Gastroesophageal sphincter (tissue), 4 donors: Measurements from ENCODE around the gene MXI1. TPM values are rescaled to one million over a fixed set of nuclear protein-coding genes. Genes with fewer than 3 reads are reported as not detected.

ENCODE experiments used
- ATAC-seq: fragments of 150-250 bp; one replicate; pipeline ENCODE4 v1.9.1; 2016; ENCODE audit warnings: mild to moderate bottlenecking, moderate library complexity
- H3K27ac ChIP-seq, 4 donors: fragments of 200-600 bp; sonication (generic) in 3 of 4; 1 replicate in 3 of 4; 2 replicates in 1 of 4; pipeline ENCODE4 v1.5.1; 2016 to 2019
- H3K27me3 ChIP-seq: fragments of 200-600 bp; sonication (generic); one replicate; pipeline ENCODE4 v1.5.1; 2019
- H3K36me3 ChIP-seq, 2 donors: fragments of 200-600 bp; sonication (generic); one replicate each; pipeline ENCODE4 v1.5.1; 2019; ENCODE audit warnings: control low read depth in 1 of 2
- H3K4me1 ChIP-seq, 3 donors: fragments of 200-600 bp; sonication (generic); 1 replicate in 2 of 3; 2 replicates in 1 of 3; pipeline ENCODE4 v1.5.1; 2016 to 2019; ENCODE audit warnings: control low read depth in 2 of 3
- H3K4me3 ChIP-seq, 2 donors: fragments of 200-600 bp; sonication (generic); one replicate each; pipeline ENCODE4 v1.5.1; 2019; ENCODE audit warnings: mild to moderate bottlenecking in 1 of 2, moderate library complexity in 1 of 2
- H3K9me3 ChIP-seq, 3 donors: fragments of 200-600 bp; sonication (generic); one replicate each; pipeline ENCODE4 v1.5.1; 2017 to 2019; ENCODE audit warnings: control low read depth in 2 of 3
- CTCF ChIP-seq, 4 experiments: fragments of 200-600 bp in 2 of 4; fragments of 450-650 bp in 2 of 4; sonication (generic) in 1 of 4; IDR thresholded peaks; one replicate each; pipeline ENCODE4 v1.5.1; 2017 to 2019; ENCODE audit warnings: antibody characterized with exemption in 4 of 4, mild to moderate bottlenecking in 2 of 4, moderate library complexity in 2 of 4
- EP300 ChIP-seq: sonication (generic); formaldehyde crosslinking; IDR thresholded peaks from one replicate; pipeline ENCODE4 v1.6.1; 2017; ENCODE audit warnings: antibody characterized with exemption, mild to moderate bottlenecking
- POLR2A ChIP-seq, 2 donors: fragments of 450-650 bp; IDR thresholded peaks; one replicate each; pipeline ENCODE4 v1.6.1; 2017; ENCODE audit warnings: antibody characterized with exemption in 2 of 2, mild to moderate bottlenecking in 2 of 2, moderate library complexity in 1 of 2
- POLR2AphosphoS5 ChIP-seq: sonication (generic); formaldehyde crosslinking; IDR thresholded peaks from one replicate; pipeline ENCODE4 v1.6.1; 2017; ENCODE audit warnings: antibody characterized with exemption
- WGBS, 2 donors: methylation state at CpG; one replicate each; pipeline ENCODE4 v1.1.5; 2018; ENCODE audit warnings: low coverage in 1 of 2; 5-methylcytosine and 5-hydroxymethylcytosine counted together
- total RNA-seq, 4 donors: library from RNA; depleted of rRNA; stranded (reverse); fragments of >200 nt; gene quantifications; one replicate each; pipeline ENCODE4 v1.1.0, GENCODE V29; 2016

MXI1 gene
- total RNA-seq, 4 donors from 2014 or later: 103 to 279 (median 218) TPM

DNA sequence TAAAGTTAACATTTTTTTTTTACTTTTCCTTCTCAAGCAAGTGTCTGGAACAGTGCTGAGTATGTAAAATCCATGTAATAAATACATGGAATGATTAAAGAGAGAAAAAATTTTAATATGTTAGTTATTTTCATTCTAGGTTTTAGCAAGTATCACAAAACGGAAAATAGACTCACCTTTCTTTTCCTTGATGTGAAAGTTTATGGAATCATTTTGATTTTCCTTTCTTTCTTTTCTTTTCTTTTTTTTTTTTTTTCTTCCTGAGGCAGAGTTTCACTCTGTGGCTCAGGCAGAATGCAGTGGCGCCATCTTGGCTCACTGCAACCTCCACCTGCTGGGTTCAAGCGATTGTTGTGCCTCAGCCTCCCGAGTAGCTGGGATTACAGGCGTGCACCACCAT is 69.2 kb downstream of the MXI1 start:
- ATAC-seq: no peak
- no peak overlapping the region for H3K4me3 ChIP-seq
- WGBS, 2 donors: 94% methylated on average over 4 of the region's 5 CpGs
- no peaks in the 10 kb centered on the region for H3K27me3 ChIP-seq
- H3K36me3 ChIP-seq: peaks cover 0 to 17% of the 10 kb centered on the region in 2 donors
- H3K27ac ChIP-seq: peak overlapping the region in 2 of 4 donors; percentile 86
- H3K9me3 ChIP-seq: no peaks in the 10 kb centered on the region
- peaks cover 21 to 85% (median 27%) of the 10 kb centered on the region in 3 donors for H3K4me1 ChIP-seq
- TF ChIP-seq POLR2AphosphoS5 (no peak), POLR2A (IDR thresholded peaks at IDR 0.05) (no peak), EP300 (no peak), CTCF (IDR thresholded peaks at IDR 0.05) (no peak)

GRCh38 chr10:110277591-110277990 is 70.2 kb downstream of the MXI1 start:
- ATAC-seq: no peak
- TF ChIP-seq EP300: no peak
- Histone ChIP-seq H3K27me3 (no peaks in the 10 kb centered on the region), H3K27ac (peak overlapping the region; percentile 21 to 86 (median 62)), H3K4me3 (no peak overlapping the region), H3K9me3 (no peaks in the 10 kb centered on the region), H3K4me1 (peaks cover 21 to 85% (median 25%) of the 10 kb centered on the region in 3 donors), H3K36me3 (peaks cover 0 to 17% of the 10 kb centered on the region in 2 donors)
- 95 to 100% methylated on average over 1 to 2 of the region's 2 CpGs for WGBS, 2 donors

DNA sequence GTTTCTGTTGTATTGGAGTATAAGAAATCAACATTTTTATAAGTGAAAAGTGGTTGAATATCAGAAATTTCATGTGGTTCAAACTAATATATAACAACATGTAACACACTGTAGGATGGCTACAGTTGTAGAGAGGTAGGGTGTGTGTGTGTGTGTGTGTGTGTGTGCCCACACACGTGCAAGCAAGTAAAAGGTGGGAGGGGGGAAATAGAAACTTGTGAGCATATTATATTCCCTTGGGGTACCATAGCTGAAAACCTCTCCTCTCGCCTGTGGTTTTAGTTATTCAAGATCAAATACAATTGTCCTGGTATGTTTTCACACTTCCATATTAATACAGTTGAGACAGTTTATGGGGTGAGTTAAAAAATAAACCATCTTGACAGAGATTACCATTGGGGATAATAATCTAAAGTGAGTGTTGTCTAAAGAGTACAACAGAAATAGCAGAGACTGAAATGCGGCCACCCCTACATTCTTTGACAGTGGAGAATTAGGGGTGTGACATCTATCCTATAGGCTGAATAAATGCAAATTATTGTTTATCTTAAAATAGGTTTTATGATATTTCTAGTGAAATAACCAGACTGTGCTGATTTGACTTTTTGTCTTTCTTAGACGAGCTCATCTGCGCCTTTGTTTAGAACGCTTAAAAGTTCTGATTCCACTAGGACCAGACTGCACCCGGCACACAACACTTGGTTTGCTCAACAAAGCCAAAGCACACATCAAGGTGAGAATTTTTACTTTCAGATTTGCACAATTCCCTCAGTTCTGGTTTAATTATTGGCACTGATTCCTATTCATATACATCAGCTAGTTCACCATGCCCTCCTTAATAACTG is 71.4 kb downstream of the MXI1 start:
- ATAC-seq: no peak
- Histone ChIP-seq H3K27me3 (no peaks in the 10 kb centered on the region), H3K27ac (peak overlapping the region; percentile 21 to 86 (median 66)), H3K36me3 (peaks cover 0 to 17% of the 10 kb centered on the region in 2 donors), H3K4me3 (no peak overlapping the region), H3K4me1 (peaks cover 17 to 78% (median 25%) of the 10 kb centered on the region in 3 donors), H3K9me3 (no peaks in the 10 kb centered on the region)
- TF ChIP-seq POLR2A (IDR thresholded peaks at IDR 0.05): no peak
- TF ChIP-seq EP300: no peak
- no peak for TF ChIP-seq POLR2AphosphoS5
- TF ChIP-seq CTCF (IDR thresholded peaks at IDR 0.05): no peak
- 46 to 76% methylated on average over 6 to 7 of the region's 7 CpGs for WGBS, 2 donors

DNA sequence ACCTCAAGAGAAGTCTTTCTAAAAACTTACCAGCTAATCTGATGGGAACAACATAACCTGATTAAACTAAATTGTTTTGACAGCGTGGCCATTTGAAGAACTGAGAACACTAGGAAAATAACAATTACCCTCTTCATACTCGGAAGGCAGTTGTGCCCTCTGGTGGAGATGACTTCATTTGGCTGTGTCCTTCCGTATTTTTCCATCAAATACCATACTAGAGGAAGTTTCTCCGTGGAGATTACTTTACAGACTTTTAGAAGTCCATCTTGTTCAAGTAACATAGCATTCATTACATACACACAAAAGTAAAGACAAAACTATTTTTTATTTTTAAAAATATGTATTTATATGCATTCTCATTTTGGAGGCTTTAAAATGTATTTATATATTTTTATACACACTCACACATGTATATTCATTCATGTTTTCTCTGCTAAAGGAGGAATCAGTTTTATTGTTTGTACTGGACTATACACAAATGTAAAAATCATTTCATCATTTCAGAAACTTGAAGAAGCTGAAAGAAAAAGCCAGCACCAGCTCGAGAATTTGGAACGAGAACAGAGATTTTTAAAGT is 72.1 kb downstream of the MXI1 start:
- 16 to 24% methylated on average over 6 of the region's 6 CpGs for WGBS, 2 donors
- no peak for TF ChIP-seq EP300
- TF ChIP-seq CTCF (IDR thresholded peaks at IDR 0.05): peak; percentile 37 to 95 (median 86)
- peak; percentile 68 for TF ChIP-seq POLR2AphosphoS5
- Histone ChIP-seq H3K27me3 (no peaks in the 10 kb centered on the region), H3K4me3 (no peak overlapping the region), H3K4me1 (peaks cover 10 to 71% (median 25%) of the 10 kb centered on the region in 3 donors), H3K36me3 (peaks cover 2 to 21% of the 10 kb centered on the region in 2 donors), H3K27ac (peak overlapping the region; percentile 35 to 86 (median 66)), H3K9me3 (no peaks in the 10 kb centered on the region)
- peak; percentile 59 for ATAC-seq

- no peak overlapping the region for H3K27ac ChIP-seq
- H3K27me3 ChIP-seq: no peaks in the 10 kb centered on the region
- ATAC-seq: no peak
- whole genome bisulfite sequencing, 2 donors: 93 to 97% methylated on average over 3 of the region's 3 CpGs
- H3K9me3 ChIP-seq: no peaks in the 10 kb centered on the region
- no peak overlapping the region for H3K4me3 ChIP-seq
- peaks cover 2 to 68% of the 10 kb centered on the region in 2 donors for H3K36me3 ChIP-seq
- peaks cover 0 to 25% (median under 1%) of the 10 kb centered on the region in 3 donors for H3K4me1 ChIP-seq
- TF ChIP-seq CTCF (IDR thresholded peaks at IDR 0.05) (no peak), POLR2AphosphoS5 (no peak), POLR2A (IDR thresholded peaks at IDR 0.05) (no peak), EP300 (no peak)
These were observed 76.9 kb downstream of the MXI1 start for GRCh38 chr10:110284262-110284661.
